ENCODE results near the gene LRGUK. TPM values are rescaled to one million over a fixed set of nuclear protein-coding genes. Genes with fewer than 3 reads are reported as not detected.

The LRGUK gene
- total RNA-seq, 1 donor from 2014 or later: 0.06 TPM

- no peak for DNase-seq (ENCODE audit: low read depth)
- H3K4me3 ChIP-seq (ENCODE audit: low read depth, low read length): no peak overlapping the region
- TF ChIP-seq CTCF (conservative IDR thresholded peaks at IDR 0.05; ENCODE audit: low read depth, low read length): no peak
These were observed 41.8 kb upstream of the LRGUK start for GRCh38 chr7:134085311-134085710.

GRCh38 chr7:134086998-134087735, 40.0 kb upstream of the LRGUK start:
- DNase-seq (ENCODE audit: low read depth): no peak
- TF ChIP-seq CTCF (conservative IDR thresholded peaks at IDR 0.05; ENCODE audit: low read depth, low read length): no peak
- no peak overlapping the region for H3K4me3 ChIP-seq (ENCODE audit: low read depth, low read length)

GRCh38 chr7:134088199-134088598, 38.9 kb upstream of the LRGUK start:
- no peak for DNase-seq (ENCODE audit: low read depth)
- TF ChIP-seq CTCF (conservative IDR thresholded peaks at IDR 0.05; ENCODE audit: low read depth, low read length): no peak
- H3K4me3 ChIP-seq (ENCODE audit: low read depth, low read length): no peak overlapping the region

- DNase-seq (ENCODE audit: low read depth): no peak
- no peak for TF ChIP-seq CTCF (conservative IDR thresholded peaks at IDR 0.05; ENCODE audit: low read depth, low read length)
- H3K4me3 ChIP-seq (ENCODE audit: low read depth, low read length): no peak overlapping the region
These were observed 37.7 kb upstream of the LRGUK start for GRCh38 chr7:134089446-134089845.

GRCh38 chr7:134098072-134098471, 29.1 kb upstream of the LRGUK start:
- DNase-seq (ENCODE audit: low read depth): no peak
- no peak for TF ChIP-seq CTCF (conservative IDR thresholded peaks at IDR 0.05; ENCODE audit: low read depth, low read length)
- no peak overlapping the region for H3K4me3 ChIP-seq (ENCODE audit: low read depth, low read length)

GRCh38 chr7:134101716-134102115, 25.4 kb upstream of the LRGUK start:
- H3K4me3 ChIP-seq (ENCODE audit: low read depth, low read length): no peak overlapping the region
- no peak for TF ChIP-seq CTCF (conservative IDR thresholded peaks at IDR 0.05; ENCODE audit: low read depth, low read length)
- no peak for DNase-seq (ENCODE audit: low read depth)

GRCh38 chr7:134104166-134104565, 23.0 kb upstream of the LRGUK start:
- DNase-seq (ENCODE audit: low read depth): no peak
- no peak overlapping the region for H3K4me3 ChIP-seq (ENCODE audit: low read depth, low read length)
- no peak for TF ChIP-seq CTCF (conservative IDR thresholded peaks at IDR 0.05; ENCODE audit: low read depth, low read length)
